HG02840 (cell line): ENCODE results near the gene COMMD6.

Experiments
- ATAC-seq: cut with Tn5 transposase; IDR thresholded peaks from one replicate; pipeline ENCODE4 v1.9.1; 2021; ENCODE audit warnings: mild to moderate bottlenecking, moderate library complexity, moderate number of reproducible peaks; ENCODE audit not compliant: unreplicated experiment, low FRiP score

The COMMD6 gene

DNA sequence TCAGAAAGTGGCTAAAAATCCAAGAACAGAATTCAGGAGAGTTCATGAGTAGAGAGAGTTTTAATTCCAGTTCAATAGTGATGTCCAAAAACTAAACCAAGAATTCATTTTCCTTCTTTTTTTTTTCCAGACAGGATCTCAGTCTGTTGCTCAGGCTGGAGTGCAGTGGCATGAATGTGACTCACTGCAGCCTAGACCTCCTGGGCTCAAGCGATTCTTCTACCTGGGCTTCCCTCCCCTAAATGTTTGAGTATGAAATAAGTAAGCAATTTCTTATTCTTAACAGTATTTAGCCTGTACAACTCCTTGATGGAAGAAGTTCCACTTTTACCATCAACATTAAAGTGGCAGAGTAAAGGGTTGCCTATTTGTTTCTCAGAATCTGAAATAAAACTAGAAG is 3.8 kb downstream of the COMMD6 start:
- ATAC-seq = no peak

DNA sequence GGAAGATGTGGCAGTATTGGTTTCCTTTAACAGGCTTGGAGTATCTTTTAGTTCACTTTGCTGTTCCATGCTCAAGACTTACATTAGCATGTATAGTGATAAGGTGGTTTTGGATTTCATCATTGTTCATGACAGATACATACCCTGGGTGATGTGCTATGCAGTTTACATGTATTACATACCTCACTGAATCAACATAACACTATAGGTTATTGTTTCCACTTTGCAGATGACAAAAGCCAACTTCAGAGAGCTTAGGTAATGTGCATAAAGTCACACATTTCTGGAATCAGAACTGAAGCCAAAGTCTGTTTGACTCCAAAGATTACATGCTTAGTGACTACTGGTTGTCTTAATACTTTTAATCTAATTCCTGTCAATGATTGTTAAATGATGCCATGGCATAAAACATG is 7.1 kb downstream of the COMMD6 start:
- ATAC-seq = no peak

GRCh38 chr13:75521956-75522355 is 15.7 kb downstream of the COMMD6 start:
- ATAC-seq = no peak

DNA sequence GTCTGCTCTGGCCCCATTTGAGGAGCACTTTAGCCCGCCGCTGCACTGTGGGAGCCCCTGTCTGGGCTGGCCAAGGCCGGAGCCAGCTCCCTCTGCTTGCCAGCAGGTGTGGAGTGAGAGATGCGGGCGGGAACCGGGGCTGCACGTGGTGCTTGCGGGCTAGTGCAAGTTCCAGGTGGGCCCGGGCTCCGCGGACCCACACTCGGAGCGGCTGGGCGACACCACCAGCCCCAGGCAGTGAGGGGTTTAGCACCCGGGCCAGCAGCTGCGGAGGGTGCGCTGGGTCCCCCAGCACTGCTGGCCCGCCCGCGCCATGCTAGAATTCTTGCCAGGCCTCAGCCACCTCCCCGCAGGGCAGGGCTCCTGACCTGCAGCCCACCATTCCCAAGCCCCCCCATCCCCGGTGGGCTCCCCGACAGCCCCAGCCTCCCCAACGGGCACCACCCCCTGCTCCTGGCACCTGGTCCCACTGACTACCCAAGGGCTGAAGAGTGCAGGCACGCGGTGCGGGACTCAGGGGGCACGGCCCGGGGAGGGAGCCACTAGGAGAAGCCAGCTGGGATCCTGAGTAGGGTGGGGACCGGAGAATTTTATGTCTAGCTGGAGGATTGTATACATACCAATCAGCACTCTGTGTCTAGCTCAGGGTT is 19.1 kb downstream of the COMMD6 start:
- no peak for ATAC-seq

DNA sequence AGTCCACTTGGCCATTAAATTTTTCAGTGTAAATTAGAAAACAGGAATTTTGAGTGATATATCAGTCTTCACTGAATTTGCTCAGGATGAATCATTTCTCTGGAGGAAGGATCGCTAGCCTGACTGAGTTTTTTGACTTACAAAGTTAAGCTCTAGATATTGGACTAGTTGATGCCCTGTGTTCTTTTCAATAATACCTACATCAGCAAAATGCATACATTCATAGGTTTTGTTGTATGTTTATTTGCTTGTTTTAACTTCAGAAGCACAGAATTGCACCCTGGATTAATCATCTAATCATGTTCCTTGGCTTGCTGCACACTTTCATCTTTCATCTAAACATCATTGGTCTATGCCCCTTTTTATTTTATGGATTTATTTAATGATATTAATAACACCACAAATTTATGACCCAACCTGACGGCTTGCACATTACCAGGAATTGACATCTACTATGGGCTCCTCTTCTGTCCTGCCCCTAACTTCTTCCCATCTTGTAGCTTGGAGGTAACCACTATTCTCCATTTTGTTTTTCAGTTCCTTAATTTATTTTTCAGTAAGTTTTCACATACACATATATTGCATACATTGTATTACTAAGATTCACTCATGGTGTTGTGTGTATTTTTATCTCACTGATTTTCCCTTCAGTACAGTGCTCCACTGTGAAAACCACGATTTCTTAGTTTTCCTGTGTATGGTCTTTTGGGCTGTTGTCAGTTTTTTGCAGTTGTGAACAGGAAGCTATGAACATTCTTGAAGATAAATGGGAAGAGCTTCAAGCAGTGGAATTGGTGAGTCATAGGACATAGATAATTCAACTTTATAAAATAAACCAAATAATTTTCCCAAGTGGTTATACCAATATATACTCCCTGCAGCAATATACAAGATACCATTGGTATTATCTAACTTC is 23.3 kb downstream of the COMMD6 start:
- ATAC-seq = no peak

GRCh38 chr13:75513271-75513670 is 24.4 kb downstream of the COMMD6 start:
- ATAC-seq = no peak

GRCh38 chr13:75512253-75512652 is 25.4 kb downstream of the COMMD6 start:
- peak; percentile 81 for ATAC-seq

- no peak for ATAC-seq
These were observed 26.5 kb downstream of the COMMD6 start for GRCh38 chr13:75511051-75511625.

- no peak for ATAC-seq
These were observed 29.6 kb downstream of the COMMD6 start for GRCh38 chr13:75508002-75508548.

DNA sequence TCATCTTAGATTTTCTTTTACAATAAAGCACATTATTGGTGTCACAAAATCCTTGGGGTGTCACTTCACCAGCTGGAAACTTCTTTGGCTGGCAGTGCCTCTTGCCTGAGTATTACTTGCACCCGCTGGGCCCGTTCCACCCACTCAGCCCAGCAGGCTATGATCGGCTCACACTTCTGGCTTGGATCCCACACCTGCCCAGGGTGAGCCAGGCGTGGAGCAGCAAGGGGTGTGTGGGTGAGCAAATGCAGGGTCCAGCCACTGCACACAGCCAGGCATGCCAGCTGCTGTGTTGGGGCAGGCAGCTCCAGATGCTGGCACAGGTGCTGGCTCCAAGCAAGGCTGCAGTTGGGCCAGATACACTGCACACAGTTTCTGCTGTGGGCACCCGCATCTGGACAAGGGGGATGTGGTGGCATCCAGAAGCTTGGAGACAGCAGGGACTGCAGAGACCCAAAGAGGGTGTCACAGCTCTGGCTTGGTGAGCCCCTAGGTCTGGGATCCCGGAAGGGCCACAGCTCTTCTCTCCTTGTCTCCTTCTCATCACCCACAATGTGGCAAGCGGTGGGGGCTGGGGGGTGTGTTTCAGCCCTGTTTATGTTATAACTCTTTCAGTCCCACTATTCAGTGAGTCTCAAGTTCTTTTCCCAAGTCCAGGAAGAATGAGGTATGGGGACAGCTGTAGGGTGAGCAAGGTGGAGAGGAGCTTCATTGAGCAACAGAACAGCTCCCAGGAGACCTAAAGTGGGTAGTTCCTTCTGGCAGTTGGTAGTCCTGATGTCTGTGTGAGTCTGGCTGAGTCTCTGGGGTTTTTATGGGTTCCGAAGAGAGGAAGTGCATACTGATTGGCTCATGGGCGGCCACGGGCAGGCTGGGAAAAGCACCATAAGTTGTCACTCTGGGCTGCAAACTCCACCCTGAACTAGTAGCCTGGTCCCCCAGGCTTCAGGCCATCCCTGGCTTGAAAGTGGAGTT is 30.3 kb downstream of the COMMD6 start:
- no peak for ATAC-seq

DNA sequence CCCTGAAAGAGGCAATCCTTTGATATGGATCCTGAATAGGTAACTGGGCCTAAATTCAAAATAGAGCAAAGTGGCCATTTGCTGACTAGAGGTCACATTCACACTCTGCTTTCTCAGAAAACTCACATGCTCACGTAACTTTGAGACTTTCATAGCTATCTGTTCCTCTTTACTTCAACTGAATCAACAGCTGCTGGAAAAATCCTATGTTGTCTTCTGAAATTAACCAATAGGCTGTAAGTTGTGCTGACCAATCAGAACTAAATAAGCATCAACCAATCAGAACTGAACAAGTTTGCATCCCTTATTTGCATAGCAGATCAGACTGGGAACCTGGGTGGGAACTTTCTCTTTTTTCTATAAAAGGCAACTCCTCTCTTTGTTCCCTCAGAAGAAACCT is 31.6 kb downstream of the COMMD6 start:
- no peak for ATAC-seq

- ATAC-seq = no peak
These were observed 32.3 kb downstream of the COMMD6 start for GRCh38 chr13:75505327-75505726.

DNA sequence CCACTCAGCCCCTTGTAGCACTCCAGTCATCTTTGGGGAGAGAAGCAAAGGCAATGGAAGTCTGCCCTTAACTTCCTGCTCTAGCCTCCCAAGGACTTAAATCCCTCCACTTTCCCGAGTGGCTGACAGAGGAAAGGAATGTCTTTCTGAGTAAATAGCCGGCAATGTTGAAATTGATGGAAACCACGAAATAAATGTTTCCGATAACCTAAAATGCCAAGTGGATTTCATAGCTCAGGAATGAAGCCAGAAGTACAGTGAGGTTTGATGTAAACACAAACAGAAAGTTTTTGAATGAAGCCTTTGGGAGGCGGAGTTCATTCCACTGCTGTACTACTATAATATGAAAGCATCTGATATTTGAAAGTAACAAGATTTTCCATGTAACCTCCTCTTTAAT is 41.7 kb downstream of the COMMD6 start:
- ATAC-seq = no peak

- no peak for ATAC-seq
These were observed 43.1 kb downstream of the COMMD6 start for GRCh38 chr13:75494491-75494890.

- no peak for ATAC-seq
These were observed 44.5 kb downstream of the COMMD6 start for GRCh38 chr13:75493156-75493555.

DNA sequence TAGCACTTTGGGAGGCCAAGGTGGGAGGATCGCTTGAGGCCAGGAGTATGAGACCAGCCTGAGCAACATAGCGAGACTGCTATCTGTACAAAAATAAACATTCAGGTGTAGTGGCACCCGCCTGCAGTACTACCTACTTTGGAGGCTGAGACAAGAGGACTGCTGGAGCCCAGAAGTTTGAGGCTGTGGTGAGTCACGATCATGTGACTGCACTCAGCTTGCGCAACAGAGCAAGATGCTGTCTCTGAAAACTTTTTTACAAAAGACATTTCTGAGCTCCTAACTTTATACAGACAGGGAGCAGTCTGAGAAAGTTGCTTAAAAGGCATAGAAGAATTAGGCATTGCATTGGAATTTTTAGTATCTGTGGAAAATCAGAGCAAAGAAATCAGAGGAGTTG is 45.3 kb downstream of the COMMD6 start:
- no peak for ATAC-seq

DNA sequence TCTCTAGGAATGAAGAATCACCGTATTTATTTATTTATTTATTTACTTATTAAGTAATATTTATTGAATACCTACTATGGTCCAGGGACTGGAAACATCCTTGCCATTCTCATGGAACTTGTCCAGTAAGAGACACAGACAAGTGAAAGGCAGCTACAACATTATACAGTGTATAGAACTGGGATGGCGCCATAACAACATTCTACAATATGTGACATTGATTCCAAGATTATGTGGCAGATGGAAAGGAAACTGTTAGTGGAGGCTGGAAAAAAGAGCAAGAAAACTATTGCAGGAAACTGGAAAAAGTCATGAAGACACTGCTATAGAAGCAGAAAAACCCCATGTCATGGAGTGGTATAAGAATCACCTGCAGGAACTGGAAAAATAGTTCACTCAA is 46.3 kb downstream of the COMMD6 start:
- ATAC-seq = no peak

GRCh38 chr13:75489502-75490263 is 48.0 kb downstream of the COMMD6 start:
- peak; percentile 78 for ATAC-seq
